Testis (tissue), 3 donors: ENCODE data around the gene CABCOCO1. TPM values are rescaled to one million over a fixed set of nuclear protein-coding genes. Genes with fewer than 3 reads are reported as not detected.
"Not testable (repeated sequence)": the region's sequence is repeated elsewhere in the genome, so short reads cannot be mapped to it uniquely, and the experiment has no call there.

ENCODE experiments used
- DNase-seq: peaks from one replicate; pipeline ENCODE4 v3.0.0-alpha.2; 2019
- H3K27ac ChIP-seq, 2 donors: fragments of 200-600 bp; sonication (generic); one replicate each; pipeline ENCODE4 v1.5.1; 2019
- H3K27me3 ChIP-seq: fragments of 200-600 bp; sonication (generic); one replicate; pipeline ENCODE4 v1.5.1; 2019
- H3K36me3 ChIP-seq: fragments of 200-600 bp; sonication (generic); one replicate; pipeline ENCODE4 v1.5.1; 2017; ENCODE audit warnings: low read depth; ENCODE audit errors: missing control alignments
- H3K4me1 ChIP-seq: fragments of 200-600 bp; sonication (generic); one replicate; pipeline ENCODE4 v1.5.1; 2019
- H3K4me3 ChIP-seq, 2 donors: fragments of 200-600 bp; sonication (generic); one replicate each; pipeline ENCODE4 v1.5.1; 2017 to 2019
- H3K9me3 ChIP-seq: fragments of 200-600 bp; sonication (generic); one replicate; pipeline ENCODE4 v1.5.1; 2017
- CTCF ChIP-seq, 3 experiments: fragments of 450-650 bp in 2 of 3; fragments of 200-600 bp in 1 of 3; sonication (generic) in 1 of 3; IDR thresholded peaks; one replicate each; pipeline ENCODE4 v1.5.1; 2016 to 2019; ENCODE audit warnings: antibody characterized with exemption in 3 of 3, mild to moderate bottlenecking in 2 of 3, moderate library complexity in 1 of 3
- POLR2A ChIP-seq: fragments of 450-650 bp; IDR thresholded peaks from one replicate; pipeline ENCODE4 v1.6.1; 2017; ENCODE audit warnings: antibody characterized with exemption, mild to moderate bottlenecking, moderate library complexity
- WGBS, 2 donors: methylation state at CpG; one replicate each; pipeline ENCODE4 v1.1.5; 2018; 5-methylcytosine and 5-hydroxymethylcytosine counted together
- intact Hi-C: fragments of 100-400 bp; cut with DNase I; formaldehyde crosslinking; loops from one replicate; pipeline ENCODE4 v1.15.1; 2023; ENCODE audit warnings: low total_unique reads
- polyA plus RNA-seq: library from polyadenylated mRNA; stranded (reverse); fragments of 350-450 nt; fragmentation: Illumina TruSeq; extraction: RNeasy Lipid Tissue Mini Kit (QIAGEN cat#74804); gene quantifications from one replicate; pipeline ENCODE4 v1.2.3, GENCODE V29; 2014; ENCODE audit warnings: low read depth, low replicate concordance; ENCODE audit not compliant: insufficient read depth
- total RNA-seq, 2 donors: library from RNA; depleted of rRNA; stranded (reverse); fragments of >200 nt; gene quantifications; one replicate each; pipeline ENCODE4 v1.2.3, GENCODE V29; 2016

Gene CABCOCO1
- total and polyA plus RNA-seq, 3 donors from 2014 or later: 2.5 to 26.0 (median 10.2) TPM

GRCh38 chr10:61683319-61683718, 20.6 kb downstream of the CABCOCO1 start:
- Histone ChIP-seq H3K27me3 (no peaks in the 10 kb centered on the region), H3K36me3 (no peaks in the 10 kb centered on the region), H3K4me3 (no peak overlapping the region), H3K27ac (no peak overlapping the region), H3K4me1 (no peaks in the 10 kb centered on the region), H3K9me3 (no peaks in the 10 kb centered on the region)
- intact Hi-C loops: no loop called here
- no peak for DNase-seq
- 96 to 100% methylated on average over 1 of the region's 1 CpG for WGBS, 2 donors
- no peak for TF ChIP-seq CTCF (IDR thresholded peaks at IDR 0.05)
- no peak for TF ChIP-seq POLR2A

- intact Hi-C loops: no loop called here
- Histone ChIP-seq H3K4me1 (no peaks in the 10 kb centered on the region), H3K4me3 (no peak overlapping the region), H3K27ac (no peak overlapping the region), H3K9me3 (no peaks in the 10 kb centered on the region), H3K27me3 (no peaks in the 10 kb centered on the region), H3K36me3 (no peaks in the 10 kb centered on the region)
- DNase-seq: no peak
- WGBS, 2 donors: 90 to 96% methylated on average over 3 of the region's 3 CpGs
- TF ChIP-seq CTCF (IDR thresholded peaks at IDR 0.05): no peak
- TF ChIP-seq POLR2A: no peak
These were observed 22.3 kb downstream of the CABCOCO1 start for GRCh38 chr10:61684894-61685507.

GRCh38 chr10:61688551-61689308, 26.0 kb downstream of the CABCOCO1 start:
- no peak for TF ChIP-seq CTCF (IDR thresholded peaks at IDR 0.05)
- TF ChIP-seq POLR2A: no peak
- no peak for DNase-seq
- intact Hi-C loops: no loop called here
- no peaks in the 10 kb centered on the region for H3K9me3 ChIP-seq
- H3K36me3 ChIP-seq: no peaks in the 10 kb centered on the region
- no peak overlapping the region for H3K27ac ChIP-seq
- no peak overlapping the region for H3K4me3 ChIP-seq
- WGBS, 2 donors: 94 to 95% methylated on average over 11 of the region's 11 CpGs
- no peaks in the 10 kb centered on the region for H3K4me1 ChIP-seq
- H3K27me3 ChIP-seq: no peaks in the 10 kb centered on the region

GRCh38 chr10:61691667-61692066, 28.9 kb downstream of the CABCOCO1 start:
- H3K4me1 ChIP-seq, DNase-seq, H3K4me3 ChIP-seq, intact Hi-C loops, H3K9me3 ChIP-seq, H3K36me3 ChIP-seq, H3K27me3 ChIP-seq, H3K27ac ChIP-seq: not testable (repeated sequence)
- 80 to 100% methylated on average over 2 of the region's 2 CpGs for WGBS, 2 donors

GRCh38 chr10:61692447-61693010, 29.8 kb downstream of the CABCOCO1 start:
- Histone ChIP-seq H3K27ac (no peak overlapping the region), H3K27me3 (no peaks in the 10 kb centered on the region), H3K4me1 (no peaks in the 10 kb centered on the region), H3K9me3 (no peaks in the 10 kb centered on the region), H3K4me3 (no peak overlapping the region), H3K36me3 (no peaks in the 10 kb centered on the region)
- 93% methylated on average over 3 of the region's 3 CpGs for WGBS, 2 donors
- intact Hi-C loops: no loop called here
- no peak for TF ChIP-seq POLR2A
- TF ChIP-seq CTCF (IDR thresholded peaks at IDR 0.05): no peak
- DNase-seq: no peak
